NCI-H460 (cell line): ENCODE data around the gene PI4KA. TPM values are rescaled to one million over a fixed set of nuclear protein-coding genes. Genes with fewer than 3 reads are reported as not detected.

Source experiments
- DNase-seq: peaks from one replicate; pipeline ENCODE4 v3.0.0-alpha.2; 2016; ENCODE audit warnings: low read depth; ENCODE audit errors: extremely low read depth
- total RNA-seq: library from RNA; depleted of rRNA; stranded (reverse); fragments of >200 nt; shearing (Covaris generic); gene quantifications from 2 replicates; pipeline ENCODE4 v1.2.3, GENCODE V29; 2014

PI4KA gene
- total RNA-seq, 1 experiment from 2014 or later, result 24.6 TPM

- DNase-seq, result no peak
These were observed 39.1 kb downstream of the PI4KA start for GRCh38 chr22:20819471-20819870.

- no peak for DNase-seq
These were observed 40.1 kb downstream of the PI4KA start for GRCh38 chr22:20818471-20818870.

GRCh38 chr22:20816559-20816958 is 42.1 kb downstream of the PI4KA start:
- DNase-seq, result no peak

- no peak for DNase-seq
These were observed 43.0 kb downstream of the PI4KA start for GRCh38 chr22:20815477-20816050.

- DNase-seq, result no peak
These were observed 44.3 kb downstream of the PI4KA start for GRCh38 chr22:20814221-20814808.

- DNase-seq, result no peak
These were observed 45.6 kb downstream of the PI4KA start for GRCh38 chr22:20813056-20813455.

GRCh38 chr22:20811971-20812660 is 46.5 kb downstream of the PI4KA start:
- no peak for DNase-seq

GRCh38 chr22:20811171-20811570 is 47.4 kb downstream of the PI4KA start:
- DNase-seq, result no peak

GRCh38 chr22:20810645-20811044 is 48.0 kb downstream of the PI4KA start:
- DNase-seq, result no peak

GRCh38 chr22:20809538-20810185 is 48.9 kb downstream of the PI4KA start:
- DNase-seq, result no peak

- no peak for DNase-seq
These were observed 49.8 kb downstream of the PI4KA start for GRCh38 chr22:20808844-20809243.

- peak; percentile 49 for DNase-seq
These were observed 51.3 kb downstream of the PI4KA start for GRCh38 chr22:20807315-20807752.

- no peak for DNase-seq
These were observed 52.6 kb downstream of the PI4KA start for GRCh38 chr22:20805972-20806471.

GRCh38 chr22:20804650-20805049 is 54.0 kb downstream of the PI4KA start:
- no peak for DNase-seq

- no peak for DNase-seq
These were observed 54.8 kb downstream of the PI4KA start for GRCh38 chr22:20803696-20804324.

GRCh38 chr22:20802922-20803553 is 55.6 kb downstream of the PI4KA start:
- DNase-seq, result no peak

- DNase-seq, result no peak
These were observed 56.2 kb downstream of the PI4KA start for GRCh38 chr22:20802452-20802851.

GRCh38 chr22:20799449-20799848 is 59.2 kb downstream of the PI4KA start:
- DNase-seq, result no peak

- DNase-seq, result no peak
These were observed 59.6 kb downstream of the PI4KA start for GRCh38 chr22:20798974-20799373.

- DNase-seq, result no peak
These were observed 60.4 kb downstream of the PI4KA start for GRCh38 chr22:20798218-20798617.

- no peak for DNase-seq
These were observed 61.9 kb downstream of the PI4KA start for GRCh38 chr22:20796731-20797130.
